HEK293 (cell line): ENCODE measurements around the gene ABHD3.
"Not testable (repeated sequence)": the region's sequence is repeated elsewhere in the genome, so short reads cannot be mapped to it uniquely, and the experiment has no call there.

Source experiments
- CTCF ChIA-PET: fragments of 350-600 bp; formaldehyde crosslinking; extraction: SDS; loops from one replicate; lab custom pipeline; 2021; ENCODE audit warnings: antibody characterized with exemption; lab: Yijun Ruan, JAX
- POLR2A ChIA-PET: fragments of 300-600 bp; formaldehyde crosslinking; extraction: SDS; loops from one replicate; lab custom pipeline; 2020; ENCODE audit warnings: antibody characterized with exemption, inconsistent platforms; lab: Yijun Ruan, JAX
- H3K27ac ChIP-seq: fragments of 200-500 bp; sonication (Bioruptor generic); 2 replicates; pipeline ENCODE4 v1.5.1; 2014; ENCODE audit warnings: low read depth, low read length, control low read depth, inconsistent platforms; ENCODE audit errors: extremely low read depth
- H3K36me3 ChIP-seq, 2 experiments: fragments of 200-500 bp in 1 of 2; sonication (Bioruptor generic) in 1 of 2; 1 replicate in 1 of 2; 2 replicates in 1 of 2; pipeline ENCODE4 v1.5.1; 2014 to 2017; ENCODE audit warnings: inconsistent platforms in 2 of 2, low read length in 2 of 2; ENCODE audit not compliant: control insufficient read depth in 2 of 2, insufficient read depth in 1 of 2
- H3K4me1 ChIP-seq: fragments of 200-500 bp; sonication (Bioruptor generic); 2 replicates; pipeline ENCODE4 v1.5.1; 2014; ENCODE audit warnings: mild to moderate bottlenecking, low read length, inconsistent platforms; ENCODE audit not compliant: control insufficient read depth, insufficient read depth
- H3K4me3 ChIP-seq: 2 replicates; pipeline ENCODE4 v1.5.1; 2011; ENCODE audit warnings: low read depth, mild to moderate bottlenecking, control low read depth, low read length, moderate library complexity
- H3K9me3 ChIP-seq: fragments of 200-500 bp; sonication (Bioruptor generic); 2 replicates; pipeline ENCODE4 v1.5.1; 2014; ENCODE audit warnings: low read depth, low read length, inconsistent platforms; ENCODE audit not compliant: control insufficient read depth, insufficient read depth
- FEZF1 ChIP-seq: fragments of 450-650 bp; formaldehyde crosslinking; IDR thresholded peaks from 2 replicates; pipeline ENCODE4 v1.5.1; 2016; ENCODE audit warnings: missing biosample characterization, missing genetic modification characterization
- MYNN ChIP-seq: fragments of 450-650 bp; formaldehyde crosslinking; IDR thresholded peaks from 2 replicates; pipeline ENCODE4 v1.5.1; 2016; ENCODE audit warnings: missing biosample characterization, missing genetic modification characterization, borderline replicate concordance
- OSR2 ChIP-seq: fragments of 450-650 bp; formaldehyde crosslinking; IDR thresholded peaks from 2 replicates; pipeline ENCODE4 v1.5.1; 2016; ENCODE audit warnings: missing biosample characterization, missing genetic modification characterization
- PBX3 ChIP-seq: sonication (generic); formaldehyde crosslinking; IDR thresholded peaks from 2 replicates; pipeline ENCODE4 v1.8.1; 2022; ENCODE audit warnings: mild to moderate bottlenecking, moderate library complexity, missing genetic modification reagents
- PRDM1 ChIP-seq: fragments of 450-650 bp; formaldehyde crosslinking; IDR thresholded peaks from 2 replicates; pipeline ENCODE4; 2016; ENCODE audit warnings: missing biosample characterization, missing genetic modification characterization
- SETDB1 ChIP-seq: IDR thresholded peaks from one replicate; pipeline ENCODE4 v1.6.1; 2017; ENCODE audit warnings: mild to moderate bottlenecking, low read length, moderate library complexity, mixed read lengths; ENCODE audit not compliant: insufficient read length
- ZNF112 ChIP-seq: fragments of 450-650 bp; formaldehyde crosslinking; IDR thresholded peaks from 2 replicates; pipeline ENCODE4 v1.5.0; 2017; ENCODE audit warnings: missing biosample characterization, missing genetic modification characterization
- ZNF391 ChIP-seq: fragments of 450-650 bp; formaldehyde crosslinking; IDR thresholded peaks from 2 replicates; pipeline ENCODE4 v1.5.1; 2016; ENCODE audit warnings: low read depth, missing biosample characterization, missing genetic modification characterization, borderline replicate concordance
- ZNF626 ChIP-seq: fragments of 450-650 bp; sonication (Bioruptor Pico); formaldehyde crosslinking; IDR thresholded peaks from 2 replicates; pipeline ENCODE4 v1.5.1; 2018; ENCODE audit warnings: missing biosample characterization, missing genetic modification characterization, inconsistent platforms
- ZNF670 ChIP-seq: fragments of 450-650 bp; formaldehyde crosslinking; IDR thresholded peaks from 2 replicates; pipeline ENCODE4 v1.5.1; 2016; ENCODE audit warnings: missing biosample characterization, missing genetic modification characterization, low read depth
- ZNF843 ChIP-seq: fragments of 450-650 bp; formaldehyde crosslinking; IDR thresholded peaks from 2 replicates; pipeline ENCODE4 v1.5.1; 2016; ENCODE audit warnings: missing biosample characterization, missing genetic modification characterization
- TF ChIP-seq, protein P1 (sequence below): fragments of 450-650 bp; formaldehyde crosslinking; IDR thresholded peaks from 2 replicates; pipeline ENCODE4 v1.5.1; 2016; ENCODE audit warnings: missing biosample characterization, missing genetic modification characterization
- TF ChIP-seq, protein P2 (sequence below): fragments of 450-650 bp; formaldehyde crosslinking; optimal IDR thresholded peaks from 2 replicates; pipeline ENCODE3; 2016; ENCODE audit warnings: missing biosample characterization, mild to moderate bottlenecking, missing genetic modification characterization

The ABHD3 gene

GRCh38 chr18:21652073-21652472 lies 52.5 kb downstream of the ABHD3 start (continued):
- no peak for TF ChIP-seq PBX3
- no peak for TF ChIP-seq OSR2 (tag by site-specific recombination)
- TF ChIP-seq, protein P1, sequence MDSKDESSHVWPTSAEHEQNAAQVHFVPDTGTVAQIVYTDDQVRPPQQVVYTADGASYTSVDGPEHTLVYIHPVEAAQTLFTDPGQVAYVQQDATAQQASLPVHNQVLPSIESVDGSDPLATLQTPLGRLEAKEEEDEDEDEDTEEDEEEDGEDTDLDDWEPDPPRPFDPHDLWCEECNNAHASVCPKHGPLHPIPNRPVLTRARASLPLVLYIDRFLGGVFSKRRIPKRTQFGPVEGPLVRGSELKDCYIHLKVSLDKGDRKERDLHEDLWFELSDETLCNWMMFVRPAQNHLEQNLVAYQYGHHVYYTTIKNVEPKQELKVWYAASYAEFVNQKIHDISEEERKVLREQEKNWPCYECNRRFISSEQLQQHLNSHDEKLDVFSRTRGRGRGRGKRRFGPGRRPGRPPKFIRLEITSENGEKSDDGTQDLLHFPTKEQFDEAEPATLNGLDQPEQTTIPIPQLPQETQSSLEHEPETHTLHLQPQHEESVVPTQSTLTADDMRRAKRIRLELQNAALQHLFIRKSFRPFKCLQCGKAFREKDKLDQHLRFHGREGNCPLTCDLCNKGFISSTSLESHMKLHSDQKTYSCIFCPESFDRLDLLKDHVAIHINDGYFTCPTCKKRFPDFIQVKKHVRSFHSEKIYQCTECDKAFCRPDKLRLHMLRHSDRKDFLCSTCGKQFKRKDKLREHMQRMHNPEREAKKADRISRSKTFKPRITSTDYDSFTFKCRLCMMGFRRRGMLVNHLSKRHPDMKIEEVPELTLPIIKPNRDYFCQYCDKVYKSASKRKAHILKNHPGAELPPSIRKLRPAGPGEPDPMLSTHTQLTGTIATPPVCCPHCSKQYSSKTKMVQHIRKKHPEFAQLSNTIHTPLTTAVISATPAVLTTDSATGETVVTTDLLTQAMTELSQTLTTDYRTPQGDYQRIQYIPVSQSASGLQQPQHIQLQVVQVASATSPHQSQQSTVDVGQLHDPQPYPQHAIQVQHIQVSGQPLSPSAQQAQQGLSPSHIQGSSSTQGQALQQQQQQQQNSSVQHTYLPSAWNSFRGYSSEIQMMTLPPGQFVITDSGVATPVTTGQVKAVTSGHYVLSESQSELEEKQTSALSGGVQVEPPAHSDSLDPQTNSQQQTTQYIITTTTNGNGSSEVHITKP (tag by site-specific recombination): no peak
- TF ChIP-seq FEZF1 (tag by site-specific recombination): no peak
- no peak for TF ChIP-seq ZNF843

DNA sequence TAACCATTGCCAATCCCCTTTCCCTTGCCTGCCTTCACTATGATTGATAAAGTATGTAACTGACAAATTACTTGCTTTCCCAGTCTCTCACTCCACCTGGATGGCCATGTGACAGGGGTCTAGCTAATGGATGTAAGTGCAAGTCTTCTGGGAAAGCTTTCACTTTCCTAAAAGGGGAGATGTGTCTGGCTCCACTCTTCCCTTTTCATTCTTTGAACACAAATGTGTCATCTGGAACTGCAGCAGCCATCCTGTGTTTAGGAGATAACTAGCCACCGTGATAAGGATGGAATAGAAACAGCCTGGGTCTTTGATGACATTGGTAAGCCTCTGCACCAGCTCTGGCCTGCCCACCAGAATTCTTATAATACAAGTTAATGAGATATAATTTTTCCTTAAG lies 54.3 kb downstream of the ABHD3 start:
- H3K4me1 ChIP-seq: no peaks in the 10 kb centered on the region
- no peak overlapping the region for H3K27ac ChIP-seq
- ChIA-PET CTCF (no interaction called here), POLR2A (no interaction called here)
- no peaks in the 10 kb centered on the region for H3K9me3 ChIP-seq
- H3K4me3 ChIP-seq: no peak overlapping the region
- peaks cover 0 to 10% of the 10 kb centered on the region in 2 experiments; a peak in 2 of 3 replicates for H3K36me3 ChIP-seq
- TF ChIP-seq ZNF391 (no peak), PRDM1 (tag by site-specific recombination) (peak; percentile 68)

- POLR2A ChIA-PET: interaction anchor here (0.6 to 0.7 kb wide), 3 partner anchors 121 to 491 kb away, joined by 3 to 4 read pairs (median 3); no protein-coding TSS in a partner anchor
- H3K4me3 ChIP-seq, H3K36me3 ChIP-seq, H3K4me1 ChIP-seq, H3K27ac ChIP-seq, CTCF ChIA-PET, H3K9me3 ChIP-seq: not testable (repeated sequence)
These were observed 64.2 kb downstream of the ABHD3 start for GRCh38 chr18:21640375-21640774.

GRCh38 chr18:21638822-21639221 lies 65.8 kb downstream of the ABHD3 start:
- CTCF ChIA-PET: interaction anchor here (1.3 kb wide), 1 partner anchor 10 kb away, joined by 4 read pairs; no protein-coding TSS in a partner anchor
- POLR2A ChIA-PET: no interaction called here
- H3K4me3 ChIP-seq: no peak overlapping the region
- TF ChIP-seq, protein P2, sequence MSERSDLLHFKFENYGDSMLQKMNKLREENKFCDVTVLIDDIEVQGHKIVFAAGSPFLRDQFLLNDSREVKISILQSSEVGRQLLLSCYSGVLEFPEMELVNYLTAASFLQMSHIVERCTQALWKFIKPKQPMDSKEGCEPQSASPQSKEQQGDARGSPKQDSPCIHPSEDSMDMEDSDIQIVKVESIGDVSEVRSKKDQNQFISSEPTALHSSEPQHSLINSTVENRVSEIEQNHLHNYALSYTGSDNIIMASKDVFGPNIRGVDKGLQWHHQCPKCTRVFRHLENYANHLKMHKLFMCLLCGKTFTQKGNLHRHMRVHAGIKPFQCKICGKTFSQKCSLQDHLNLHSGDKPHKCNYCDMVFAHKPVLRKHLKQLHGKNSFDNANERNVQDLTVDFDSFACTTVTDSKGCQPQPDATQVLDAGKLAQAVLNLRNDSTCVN: no peak
- no peak for TF ChIP-seq ZNF112 (tag by site-specific recombination)
- TF ChIP-seq, all 188 proteins: peak for 0
- Histone ChIP-seq H3K27ac (no peak overlapping the region), H3K9me3 (no peaks in the 10 kb centered on the region), H3K4me1 (no peaks in the 10 kb centered on the region), H3K36me3 (peaks cover 0 to 15% of the 10 kb centered on the region in 2 experiments; a peak in 2 of 3 replicates)

DNA sequence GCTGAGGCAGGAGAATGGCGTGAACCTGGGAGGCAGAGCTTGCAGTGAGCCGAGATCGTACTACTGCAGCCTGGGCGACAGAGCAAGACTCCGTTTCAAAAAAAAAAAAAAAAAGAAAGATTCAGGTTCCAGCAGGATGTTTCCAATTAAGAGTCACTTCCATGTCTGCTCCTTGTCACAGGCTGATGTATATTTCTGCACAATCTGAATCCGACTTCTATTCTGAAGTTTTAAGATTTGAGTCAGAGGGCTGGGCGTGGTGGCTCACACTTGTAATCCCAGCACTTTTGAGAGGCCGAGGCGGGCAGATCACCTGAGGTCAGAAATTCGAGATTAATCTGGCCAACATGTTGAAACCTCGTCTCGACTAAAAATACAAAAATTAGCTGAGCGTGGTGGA lies 67.8 kb downstream of the ABHD3 start:
- Histone ChIP-seq H3K36me3 (peaks cover 12 to 25% of the 10 kb centered on the region in 2 experiments; a peak in 2 of 3 replicates), H3K4me1 (no peaks in the 10 kb centered on the region), H3K27ac (no peak overlapping the region), H3K9me3 (no peaks in the 10 kb centered on the region), H3K4me3 (no peak overlapping the region)
- CTCF ChIA-PET: interaction anchor here (0.9 to 1.2 kb wide), 2 partner anchors 11 to 36 kb away, joined by 3 to 4 read pairs; partner anchors contain the start of gene ESCO1
- POLR2A ChIA-PET: interaction anchor here (0.7 to 0.9 kb wide), 2 partner anchors 19 to 30 kb away, joined by 5 to 6 read pairs; no protein-coding TSS in a partner anchor
- TF ChIP-seq SETDB1 (peak; percentile 52), MYNN (tag by site-specific recombination) (peak; percentile 91), ZNF626 (tag by site-specific recombination) (no peak), ZNF670 (tag by site-specific recombination) (no peak)
